ENCODE data around the gene CMTM1.

GRCh38 chr16:66544016-66544757 is 22.1 kb upstream of the CMTM1 start:
- no peak for TF ChIP-seq CTCF (IDR thresholded peaks at IDR 0.05; ENCODE audit: insufficient read depth, low read length, poor library complexity, severe bottlenecking)
- TF ChIP-seq EZH2phosphoT487 (conservative IDR thresholded peaks at IDR 0.05; ENCODE audit: low read length) = no peak

All from SU-DHL-6 (cell line).